GM12878 (cell line): ENCODE results near the gene DPYSL4. TPM values are rescaled to one million over a fixed set of nuclear protein-coding genes. Genes with fewer than 3 reads are reported as not detected.

ENCODE experiments used
- ATAC-seq: fragments of 200-7000 bp; cut with Tn5 transposase; 3 replicates; pipeline ENCODE4 v1.9.1; 2020; ENCODE audit warnings: mild to moderate bottlenecking, moderate library complexity
- BruUV-seq: library from RNA; stranded (reverse); fragments of 400-500 nt; replicated peaks from 2 replicates; lab custom pipeline; 2021; lab: Mats Ljungman, UMichigan
- CTCF ChIA-PET: fragments of 300-600 bp; sonication (Branson Sonifier 250); formaldehyde crosslinking; extraction: SDS; loops from one replicate; lab custom pipeline; 2021; ENCODE audit warnings: inconsistent platforms; lab: Yijun Ruan, JAX
- POLR2A ChIA-PET: fragments of 350-600 bp; formaldehyde crosslinking; extraction: SDS; loops from one replicate; lab custom pipeline; 2021; ENCODE audit warnings: inconsistent platforms; lab: Charles Lee
- RAD21 ChIA-PET: fragments of 300-600 bp; sonication (Branson Sonifier 250); formaldehyde crosslinking; loops from one replicate; lab custom pipeline; 2023; ENCODE audit warnings: antibody characterized with exemption; ENCODE audit not compliant: unreplicated experiment; lab: Charles Lee
- SMC1A ChIA-PET: fragments of 300-600 bp; sonication (Branson Sonifier 250); formaldehyde crosslinking; loops from one replicate; lab custom pipeline; 2023; ENCODE audit not compliant: unreplicated experiment, uncharacterized antibody; lab: Charles Lee
- DNase-seq: peaks from one replicate; pipeline ENCODE4 v3.0.0-alpha.2; 2011; ENCODE audit warnings: low read depth, low spot score
- FAIRE-seq: peaks from 3 replicates; lab custom pipeline; 2011; peaks lifted over from hg19 to GRCh38; lab: Jason Lieb, UNC
- H2AFZ ChIP-seq: 2 replicates; pipeline ENCODE4 v1.6.0; 2011; ENCODE audit warnings: low read depth, low read length, control low read depth; ENCODE audit not compliant: control insufficient read depth
- H3K27ac ChIP-seq: 2 replicates; pipeline ENCODE4 v1.5.1; 2011; ENCODE audit warnings: control low read depth; ENCODE audit not compliant: control insufficient read depth, insufficient read depth
- H3K27me3 ChIP-seq, 2 experiments: replicated peaks in 1 of 2; 2 replicates each; pipeline versions ENCODE4 v1.6.0 to v1.6.1; 2011; ENCODE audit warnings: low read length in 1 of 2; ENCODE audit not compliant: control insufficient read depth in 2 of 2, insufficient read depth in 2 of 2
- H3K36me3 ChIP-seq, 2 experiments: 2 replicates each; pipeline ENCODE4 v1.5.1; 2011; ENCODE audit warnings: low read length in 1 of 2; ENCODE audit not compliant: control insufficient read depth in 2 of 2, insufficient read depth in 2 of 2
- H3K4me1 ChIP-seq: 2 replicates; pipeline ENCODE4 v1.6.1; 2011; ENCODE audit warnings: mild to moderate bottlenecking, low read length, moderate library complexity, mixed read lengths; ENCODE audit not compliant: control insufficient read depth, insufficient read depth
- H3K4me2 ChIP-seq: 2 replicates; pipeline ENCODE4 v1.6.0; 2011; ENCODE audit warnings: control low read depth; ENCODE audit not compliant: control insufficient read depth, insufficient read depth
- H3K4me3 ChIP-seq: fragments of 200-600 bp; sonication (generic); 2 replicates; pipeline ENCODE4 v1.5.1; 2016
- H3K79me2 ChIP-seq: 2 replicates; pipeline ENCODE4 v1.6.0; 2011; ENCODE audit warnings: low read length; ENCODE audit not compliant: control insufficient read depth, insufficient read depth
- H3K9ac ChIP-seq: 2 replicates; pipeline ENCODE4 v1.8.0; 2011; ENCODE audit warnings: low read length, control low read depth, mixed read lengths; ENCODE audit not compliant: control insufficient read depth, insufficient read depth
- H3K9me3 ChIP-seq: replicated peaks from 3 replicates; pipeline ENCODE4 v1.5.1; 2011; ENCODE audit warnings: mild to moderate bottlenecking, low read length; ENCODE audit not compliant: control insufficient read depth, insufficient read depth
- H4K20me1 ChIP-seq: 2 replicates; pipeline ENCODE4 v1.6.0; 2011; ENCODE audit not compliant: control insufficient read depth, insufficient read depth
- ATF7 ChIP-seq: fragments of 450-650 bp; IDR thresholded peaks from 2 replicates; pipeline ENCODE4 v1.6.1; 2016; ENCODE audit warnings: low read depth, mild to moderate bottlenecking
- CHD4 ChIP-seq: fragments of 200-600 bp; sonication (generic); IDR thresholded peaks from 2 replicates; pipeline ENCODE4 v1.6.1; 2016; ENCODE audit warnings: mild to moderate bottlenecking
- HDGF ChIP-seq: fragments of 450-650 bp; IDR thresholded peaks from 2 replicates; pipeline ENCODE4 v1.6.1; 2016; ENCODE audit warnings: antibody characterized with exemption
- MTA2 ChIP-seq: fragments of 450-650 bp; IDR thresholded peaks from 2 replicates; pipeline ENCODE4 v1.6.1; 2016; ENCODE audit warnings: low read depth, mild to moderate bottlenecking, moderate library complexity
- SREBF2 ChIP-seq: IDR thresholded peaks from 2 replicates; pipeline ENCODE4 v1.6.1; 2012; ENCODE audit warnings: mild to moderate bottlenecking, low read length
- ZZZ3 ChIP-seq: IDR thresholded peaks from 2 replicates; pipeline ENCODE4 v1.6.1; 2011; ENCODE audit warnings: low read depth; ENCODE audit not compliant: control insufficient read depth, insufficient read length
- WGBS: methylation state at CpG from one replicate; pipeline ENCODE4 v1.1.6; 2016; ENCODE audit warnings: low lambda C conversion rate; ENCODE audit not compliant: insufficient replicate concordance, insufficient coverage; ENCODE audit errors: missing lambda C conversion rate; 5-methylcytosine and 5-hydroxymethylcytosine counted together
- in situ Hi-C: fragments of 300-500 bp; cut with MboI; formaldehyde crosslinking; loops from 9 replicates; pipeline ENCODE4 v1.14.3; 2018; ENCODE audit warnings: mixed read lengths
- intact Hi-C: fragments of 100-400 bp; cut with micrococcal nuclease; formaldehyde crosslinking; loops from one replicate; pipeline ENCODE4 v1.14.2; 2022; ENCODE audit not compliant: unreplicated experiment
- polyA plus RNA-seq, 11 experiments: library from polyadenylated mRNA; depleted of rRNA in 4 of 11; unstranded in 6 of 11; stranded (reverse) in 5 of 11; fragments of >200 nt; fragmentation: Nextera tagmentation in 4 of 11; fragmentation: Illumina TruSeq in 1 of 11; extraction: Ambion mirVana in 4 of 11; extraction: Trizol in 1 of 11; gene quantifications; 1 replicate in 1 of 11; 2 replicates in 10 of 11; pipeline versions ENCODE4 v1.2.1 to v1.2.3, GENCODE V29; 2011 to 2016; ENCODE audit warnings: inconsistent platforms in 2 of 11, missing spikeins in 2 of 11, low read depth in 1 of 11
- total RNA-seq, 4 experiments: library from RNA; depleted of rRNA in 3 of 4; stranded (reverse); fragments of >200 nt in 3 of 4; fragmentation: Illumina TruSeq in 1 of 4; extraction: Trizol in 1 of 4; gene quantifications; 2 replicates each; pipeline versions ENCODE4 v1.2.1 to v1.2.3, GENCODE V29; 2013 to 2021
- TF ChIP-seq, protein P1 (sequence below): IDR thresholded peaks from 2 replicates; pipeline ENCODE4 v1.6.1; 2011; ENCODE audit warnings: low read depth, mild to moderate bottlenecking, low read length, moderate library complexity, borderline replicate concordance; ENCODE audit errors: extremely low read depth
- TF ChIP-seq, protein P2 (sequence below): IDR thresholded peaks from 2 replicates; pipeline ENCODE4 v1.6.1; 2012; ENCODE audit warnings: low read depth, low read length, improper control_type of control experiment

Gene DPYSL4
- total and polyA plus RNA-seq, 10 of the 15 experiments (the other 5 are each of a cell fraction or from before 2014, with no cell fraction given): 0.10 to 0.21 TPM; not detected in 8

DNA sequence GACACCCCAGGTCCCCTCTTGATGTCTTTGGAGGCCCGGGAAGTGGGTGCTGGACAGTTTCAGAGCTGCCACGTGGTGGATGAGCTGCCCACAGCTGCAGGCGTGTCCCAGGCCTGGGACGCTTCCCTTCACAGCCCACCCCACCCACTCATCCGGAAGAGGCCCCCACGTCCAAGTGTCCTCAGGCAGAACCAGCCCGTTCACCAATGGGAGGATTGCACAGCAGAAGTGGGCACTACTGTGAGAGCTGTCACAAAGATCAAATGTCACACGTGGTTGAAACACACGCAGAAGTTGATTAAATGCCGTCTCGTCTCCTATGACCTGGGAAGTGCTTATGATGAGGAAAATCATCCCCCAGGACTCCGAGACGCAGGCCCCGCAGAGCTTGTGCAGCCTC is 68.1 kb downstream of the DPYSL4 start:
- no peaks in the 10 kb centered on the region for H3K9me3 ChIP-seq
- H3K27me3 ChIP-seq: no peaks in the 10 kb centered on the region
- intact Hi-C loops (no loop called here), in situ Hi-C loops (no loop called here)
- H3K4me2 ChIP-seq: no peak overlapping the region
- RAD21 ChIA-PET: no interaction called here
- no peak overlapping the region for H3K4me3 ChIP-seq
- H3K4me1 ChIP-seq: no peaks in the 10 kb centered on the region
- no peak for ATAC-seq
- H4K20me1 ChIP-seq: no peaks in the 10 kb centered on the region
- H3K27ac ChIP-seq: no peak overlapping the region
- CTCF ChIA-PET: no interaction called here
- FAIRE-seq: no peak
- H2AFZ ChIP-seq: no peak overlapping the region
- SMC1A ChIA-PET: no interaction called here
- BruUV-seq: no TSS peak
- H3K79me2 ChIP-seq: no peaks in the 10 kb centered on the region
- H3K36me3 ChIP-seq: no peaks in the 10 kb centered on the region
- no peak for DNase-seq
- WGBS: 30% methylated on average over 14 of the region's 14 CpGs
- POLR2A ChIA-PET: no interaction called here
- TF ChIP-seq HDGF: no peak
- TF ChIP-seq ZZZ3: no peak
- no peak for TF ChIP-seq SREBF2
- TF ChIP-seq ATF7: no peak
- TF ChIP-seq MTA2: no peak
- TF ChIP-seq, protein P1, sequence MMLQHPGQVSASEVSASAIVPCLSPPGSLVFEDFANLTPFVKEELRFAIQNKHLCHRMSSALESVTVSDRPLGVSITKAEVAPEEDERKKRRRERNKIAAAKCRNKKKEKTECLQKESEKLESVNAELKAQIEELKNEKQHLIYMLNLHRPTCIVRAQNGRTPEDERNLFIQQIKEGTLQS: no peak
- TF ChIP-seq CHD4: no peak
- TF ChIP-seq, protein P2, sequence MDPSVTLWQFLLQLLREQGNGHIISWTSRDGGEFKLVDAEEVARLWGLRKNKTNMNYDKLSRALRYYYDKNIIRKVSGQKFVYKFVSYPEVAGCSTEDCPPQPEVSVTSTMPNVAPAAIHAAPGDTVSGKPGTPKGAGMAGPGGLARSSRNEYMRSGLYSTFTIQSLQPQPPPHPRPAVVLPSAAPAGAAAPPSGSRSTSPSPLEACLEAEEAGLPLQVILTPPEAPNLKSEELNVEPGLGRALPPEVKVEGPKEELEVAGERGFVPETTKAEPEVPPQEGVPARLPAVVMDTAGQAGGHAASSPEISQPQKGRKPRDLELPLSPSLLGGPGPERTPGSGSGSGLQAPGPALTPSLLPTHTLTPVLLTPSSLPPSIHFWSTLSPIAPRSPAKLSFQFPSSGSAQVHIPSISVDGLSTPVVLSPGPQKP: no peak
- H3K9ac ChIP-seq: no peak overlapping the region

Other genes with a start within 250 kb of the DPYSL4 start
- gene BNIP3, start 205.0 kb upstream of the DPYSL4 start, total RNA-seq (2014; rRNA removed): 27.9 and 31.6 TPM in 2 replicates
- gene BNIP3, start 205.0 kb upstream of the DPYSL4 start, total RNA-seq (2014; rRNA removed; fragmentation: Illumina TruSeq; extraction: Trizol): 25.0 and 27.0 TPM in 2 replicates
- gene BNIP3, start 205.0 kb upstream of the DPYSL4 start, total RNA-seq (2021): 28.7 and 31.9 TPM in 2 replicates
- gene BNIP3, start 205.0 kb upstream of the DPYSL4 start, polyA plus RNA-seq (2011; rRNA removed): 122 and 204 TPM in 2 replicates
- gene BNIP3, start 205.0 kb upstream of the DPYSL4 start, polyA plus RNA-seq (2014; fragmentation: Illumina TruSeq; extraction: Trizol): 30.7 and 31.2 TPM in 2 replicates
- gene BNIP3, start 205.0 kb upstream of the DPYSL4 start, polyA plus RNA-seq (2014; fragmentation: Nextera tagmentation; extraction: Ambion mirVana): 10 to 100 TPM in 1 of 2 experiments, 1 to 10 TPM in 1; 7.7 to 14.0 TPM
- gene BNIP3, start 205.0 kb upstream of the DPYSL4 start, polyA plus RNA-seq (2014; rRNA removed): 41.6 and 41.8 TPM in 2 replicates
- gene BNIP3, start 205.0 kb upstream of the DPYSL4 start, polyA plus RNA-seq (2016; fragmentation: Nextera tagmentation; extraction: Ambion mirVana): 10 to 100 TPM; 35.8 to 40.2 TPM
- gene JAKMIP3, start 121.0 kb upstream of the DPYSL4 start, total RNA-seq (2014; rRNA removed): not detected in 2 replicates
- gene JAKMIP3, start 121.0 kb upstream of the DPYSL4 start, total RNA-seq (2014; rRNA removed; fragmentation: Illumina TruSeq; extraction: Trizol): not detected in 2 replicates
- gene JAKMIP3, start 121.0 kb upstream of the DPYSL4 start, total RNA-seq (2021): not detected in 2 replicates
- gene JAKMIP3, start 121.0 kb upstream of the DPYSL4 start, polyA plus RNA-seq (2011; rRNA removed): 0.01 and 0.03 TPM in 2 replicates
- 0.01 TPM in 1 of 2 replicates, not detected in the other for gene JAKMIP3, start 121.0 kb upstream of the DPYSL4 start, polyA plus RNA-seq (2014; fragmentation: Illumina TruSeq; extraction: Trizol)
- gene JAKMIP3, start 121.0 kb upstream of the DPYSL4 start, polyA plus RNA-seq (2014; fragmentation: Nextera tagmentation; extraction: Ambion mirVana): not detected
- 0.01 TPM in 1 of 2 replicates, not detected in the other for gene JAKMIP3, start 121.0 kb upstream of the DPYSL4 start, polyA plus RNA-seq (2014; rRNA removed)
- not detected for gene JAKMIP3, start 121.0 kb upstream of the DPYSL4 start, polyA plus RNA-seq (2016; fragmentation: Nextera tagmentation; extraction: Ambion mirVana)
- gene STK32C, start 121.0 kb downstream of the DPYSL4 start, total RNA-seq (2014; rRNA removed): 8.4 and 10.1 TPM in 2 replicates
- gene STK32C, start 121.0 kb downstream of the DPYSL4 start, total RNA-seq (2014; rRNA removed; fragmentation: Illumina TruSeq; extraction: Trizol): 3.8 and 4.5 TPM in 2 replicates
- 10.7 and 11.5 TPM in 2 replicates for gene STK32C, start 121.0 kb downstream of the DPYSL4 start, total RNA-seq (2021)
- 1.5 and 1.9 TPM in 2 replicates for gene STK32C, start 121.0 kb downstream of the DPYSL4 start, polyA plus RNA-seq (2011; rRNA removed)
- gene STK32C, start 121.0 kb downstream of the DPYSL4 start, polyA plus RNA-seq (2014; fragmentation: Illumina TruSeq; extraction: Trizol): 3.3 and 4.5 TPM in 2 replicates
- gene STK32C, start 121.0 kb downstream of the DPYSL4 start, polyA plus RNA-seq (2014; fragmentation: Nextera tagmentation; extraction: Ambion mirVana): 1 to 10 TPM; 1.6 to 4.1 TPM
- 12.4 and 18.1 TPM in 2 replicates for gene STK32C, start 121.0 kb downstream of the DPYSL4 start, polyA plus RNA-seq (2014; rRNA removed)
- gene STK32C, start 121.0 kb downstream of the DPYSL4 start, polyA plus RNA-seq (2016; fragmentation: Nextera tagmentation; extraction: Ambion mirVana): 10 to 100 TPM; 10.5 to 11.3 TPM
- 6.3 and 6.8 TPM in 2 replicates for gene LRRC27, start 145.2 kb downstream of the DPYSL4 start, total RNA-seq (2014; rRNA removed)
- gene LRRC27, start 145.2 kb downstream of the DPYSL4 start, total RNA-seq (2014; rRNA removed; fragmentation: Illumina TruSeq; extraction: Trizol): 3.8 and 5.0 TPM in 2 replicates
- 3.3 and 4.5 TPM in 2 replicates for gene LRRC27, start 145.2 kb downstream of the DPYSL4 start, total RNA-seq (2021)
- gene LRRC27, start 145.2 kb downstream of the DPYSL4 start, polyA plus RNA-seq (2011; rRNA removed): 0.62 and 0.84 TPM in 2 replicates
- 4.6 and 6.4 TPM in 2 replicates for gene LRRC27, start 145.2 kb downstream of the DPYSL4 start, polyA plus RNA-seq (2014; fragmentation: Illumina TruSeq; extraction: Trizol)
- under 1 TPM; 0.48 to 0.80 TPM for gene LRRC27, start 145.2 kb downstream of the DPYSL4 start, polyA plus RNA-seq (2014; fragmentation: Nextera tagmentation; extraction: Ambion mirVana)
- gene LRRC27, start 145.2 kb downstream of the DPYSL4 start, polyA plus RNA-seq (2014; rRNA removed): 4.3 and 6.9 TPM in 2 replicates
- gene LRRC27, start 145.2 kb downstream of the DPYSL4 start, polyA plus RNA-seq (2016; fragmentation: Nextera tagmentation; extraction: Ambion mirVana): 1 to 10 TPM; 4.8 to 6.5 TPM
- gene PWWP2B, start 210.3 kb downstream of the DPYSL4 start, total RNA-seq (2014; rRNA removed): 0.38 and 0.56 TPM in 2 replicates
- 0.04 TPM in 1 of 2 replicates, not detected in the other for gene PWWP2B, start 210.3 kb downstream of the DPYSL4 start, total RNA-seq (2014; rRNA removed; fragmentation: Illumina TruSeq; extraction: Trizol)
- 0.72 and 0.87 TPM in 2 replicates for gene PWWP2B, start 210.3 kb downstream of the DPYSL4 start, total RNA-seq (2021)
- not detected in 2 replicates for gene PWWP2B, start 210.3 kb downstream of the DPYSL4 start, polyA plus RNA-seq (2011; rRNA removed)
- 0.04 TPM in 1 of 2 replicates, not detected in the other for gene PWWP2B, start 210.3 kb downstream of the DPYSL4 start, polyA plus RNA-seq (2014; fragmentation: Illumina TruSeq; extraction: Trizol)
- not detected for gene PWWP2B, start 210.3 kb downstream of the DPYSL4 start, polyA plus RNA-seq (2014; fragmentation: Nextera tagmentation; extraction: Ambion mirVana)
- 0.30 and 0.59 TPM in 2 replicates for gene PWWP2B, start 210.3 kb downstream of the DPYSL4 start, polyA plus RNA-seq (2014; rRNA removed)
- gene PWWP2B, start 210.3 kb downstream of the DPYSL4 start, polyA plus RNA-seq (2016; fragmentation: Nextera tagmentation; extraction: Ambion mirVana): under 1 TPM in 1 of 2 experiments, not detected in 1; 0.14 TPM